HEK293 (cell line): ENCODE measurements around the gene VWDE.

Experiments used
- CTCF ChIA-PET: fragments of 350-600 bp; formaldehyde crosslinking; extraction: SDS; loops from one replicate; lab custom pipeline; 2021; ENCODE audit warnings: antibody characterized with exemption; lab: Yijun Ruan, JAX
- POLR2A ChIA-PET: fragments of 300-600 bp; formaldehyde crosslinking; extraction: SDS; loops from one replicate; lab custom pipeline; 2020; ENCODE audit warnings: antibody characterized with exemption, inconsistent platforms; lab: Yijun Ruan, JAX
- H3K27ac ChIP-seq: fragments of 200-500 bp; sonication (Bioruptor generic); 2 replicates; pipeline ENCODE4 v1.5.1; 2014; ENCODE audit warnings: low read depth, low read length, control low read depth, inconsistent platforms; ENCODE audit errors: extremely low read depth
- H3K36me3 ChIP-seq, 2 experiments: fragments of 200-500 bp in 1 of 2; sonication (Bioruptor generic) in 1 of 2; 1 replicate in 1 of 2; 2 replicates in 1 of 2; pipeline ENCODE4 v1.5.1; 2014 to 2017; ENCODE audit warnings: inconsistent platforms in 2 of 2, low read length in 2 of 2; ENCODE audit not compliant: control insufficient read depth in 2 of 2, insufficient read depth in 1 of 2
- H3K4me1 ChIP-seq: fragments of 200-500 bp; sonication (Bioruptor generic); 2 replicates; pipeline ENCODE4 v1.5.1; 2014; ENCODE audit warnings: mild to moderate bottlenecking, low read length, inconsistent platforms; ENCODE audit not compliant: control insufficient read depth, insufficient read depth
- H3K4me3 ChIP-seq: 2 replicates; pipeline ENCODE4 v1.5.1; 2011; ENCODE audit warnings: low read depth, mild to moderate bottlenecking, control low read depth, low read length, moderate library complexity
- H3K9me3 ChIP-seq: fragments of 200-500 bp; sonication (Bioruptor generic); 2 replicates; pipeline ENCODE4 v1.5.1; 2014; ENCODE audit warnings: low read depth, low read length, inconsistent platforms; ENCODE audit not compliant: control insufficient read depth, insufficient read depth
- BCL11B ChIP-seq: fragments of 450-650 bp; formaldehyde crosslinking; IDR thresholded peaks from 2 replicates; pipeline ENCODE4 v1.5.1; 2016; ENCODE audit warnings: low read depth, missing biosample characterization, missing genetic modification characterization
- FEZF1 ChIP-seq: fragments of 450-650 bp; formaldehyde crosslinking; IDR thresholded peaks from 2 replicates; pipeline ENCODE4 v1.5.1; 2016; ENCODE audit warnings: missing biosample characterization, missing genetic modification characterization
- GFI1B ChIP-seq: fragments of 450-650 bp; formaldehyde crosslinking; IDR thresholded peaks from 2 replicates; pipeline ENCODE4 v1.5.1; 2016; ENCODE audit warnings: missing biosample characterization, missing genetic modification characterization
- GLI2 ChIP-seq: fragments of 450-650 bp; formaldehyde crosslinking; IDR thresholded peaks from 2 replicates; pipeline ENCODE4; 2017; ENCODE audit warnings: missing biosample characterization, missing genetic modification characterization, low read depth, borderline replicate concordance
- GLIS2 ChIP-seq: fragments of 450-650 bp; formaldehyde crosslinking; IDR thresholded peaks from 2 replicates; pipeline ENCODE4 v1.5.1; 2016; ENCODE audit warnings: missing biosample characterization, missing genetic modification characterization
- HOXD13 ChIP-seq: sonication (generic); formaldehyde crosslinking; IDR thresholded peaks from 2 replicates; pipeline ENCODE4 v1.8.0; 2022; ENCODE audit warnings: missing genetic modification reagents, borderline replicate concordance
- OSR2 ChIP-seq: fragments of 450-650 bp; formaldehyde crosslinking; IDR thresholded peaks from 2 replicates; pipeline ENCODE4 v1.5.1; 2016; ENCODE audit warnings: missing biosample characterization, missing genetic modification characterization
- ZBTB17 ChIP-seq: fragments of 450-650 bp; formaldehyde crosslinking; IDR thresholded peaks from 2 replicates; pipeline ENCODE4 v1.5.1; 2016; ENCODE audit warnings: missing biosample characterization, missing genetic modification characterization
- ZEB2 ChIP-seq: fragments of 450-650 bp; formaldehyde crosslinking; IDR thresholded peaks from 2 replicates; pipeline ENCODE4 v1.5.1; 2016; ENCODE audit warnings: missing biosample characterization, missing genetic modification characterization
- ZFP3 ChIP-seq: fragments of 450-650 bp; formaldehyde crosslinking; IDR thresholded peaks from 2 replicates; pipeline ENCODE4 v1.5.1; 2016; ENCODE audit warnings: low read depth, missing biosample characterization, missing genetic modification characterization
- ZFP69B ChIP-seq: fragments of 450-650 bp; formaldehyde crosslinking; IDR thresholded peaks from 2 replicates; pipeline ENCODE4 v1.5.1; 2016; ENCODE audit warnings: missing biosample characterization, missing genetic modification characterization
- ZNF10 ChIP-seq: fragments of 450-650 bp; formaldehyde crosslinking; IDR thresholded peaks from 2 replicates; pipeline ENCODE4 v1.5.1; 2017; ENCODE audit warnings: missing biosample characterization, missing genetic modification characterization
- ZNF114 ChIP-seq: fragments of 450-650 bp; formaldehyde crosslinking; IDR thresholded peaks from 2 replicates; pipeline ENCODE4 v1.5.0; 2017; ENCODE audit warnings: missing biosample characterization, missing genetic modification characterization
- ZNF18 ChIP-seq: fragments of 450-650 bp; formaldehyde crosslinking; IDR thresholded peaks from 2 replicates; pipeline ENCODE4 v1.5.1; 2016; ENCODE audit warnings: missing biosample characterization, missing genetic modification characterization
- ZNF239 ChIP-seq: fragments of 450-650 bp; formaldehyde crosslinking; IDR thresholded peaks from 2 replicates; pipeline ENCODE4 v1.5.1; 2016; ENCODE audit warnings: missing biosample characterization, missing genetic modification characterization
- ZNF302 ChIP-seq: fragments of 450-650 bp; formaldehyde crosslinking; IDR thresholded peaks from 2 replicates; pipeline ENCODE4 v1.5.1; 2016; ENCODE audit warnings: missing biosample characterization, missing genetic modification characterization, low read depth
- ZNF311 ChIP-seq: fragments of 450-650 bp; formaldehyde crosslinking; IDR thresholded peaks from 2 replicates; pipeline ENCODE4 v1.5.1; 2017; ENCODE audit warnings: missing biosample characterization, missing genetic modification characterization, borderline replicate concordance
- ZNF341 ChIP-seq: fragments of 450-650 bp; formaldehyde crosslinking; IDR thresholded peaks from 2 replicates; pipeline ENCODE4; 2016; ENCODE audit warnings: low read depth, missing biosample characterization, missing genetic modification characterization
- ZNF416 ChIP-seq: fragments of 450-650 bp; formaldehyde crosslinking; IDR thresholded peaks from 2 replicates; pipeline ENCODE4 v1.5.1; 2016; ENCODE audit warnings: missing biosample characterization, missing genetic modification characterization
- ZNF513 ChIP-seq: fragments of 450-650 bp; IDR thresholded peaks from 2 replicates; pipeline ENCODE4 v1.5.1; 2018; ENCODE audit warnings: missing biosample characterization, missing genetic modification characterization
- ZNF518A ChIP-seq: fragments of 450-650 bp; formaldehyde crosslinking; conservative IDR thresholded peaks from 2 replicates; pipeline ENCODE4 v1.5.1; 2016; ENCODE audit warnings: low read depth, missing biosample characterization, missing genetic modification characterization
- ZNF560 ChIP-seq: fragments of 450-650 bp; formaldehyde crosslinking; IDR thresholded peaks from 2 replicates; pipeline ENCODE4 v1.5.1; 2017; ENCODE audit warnings: missing biosample characterization, missing genetic modification characterization, borderline replicate concordance
- ZNF623 ChIP-seq: fragments of 450-650 bp; formaldehyde crosslinking; IDR thresholded peaks from 2 replicates; pipeline ENCODE4 v1.5.1; 2016; ENCODE audit warnings: missing biosample characterization, missing genetic modification characterization

VWDE gene

GRCh38 chr7:12360948-12361347 is 42.7 kb downstream of the VWDE start:
- TF ChIP-seq ZNF560 (tag by site-specific recombination) (no peak), GFI1B (tag by site-specific recombination) (no peak), ZNF302 (no peak), GLIS2 (no peak), BCL11B (tag by site-specific recombination) (no peak)
- POLR2A ChIA-PET = no interaction called here
- H3K36me3 ChIP-seq = no peaks in the 10 kb centered on the region

GRCh38 chr7:12358694-12359093 is 45.0 kb downstream of the VWDE start:
- Histone ChIP-seq H3K36me3 (peaks cover 0 to 3% of the 10 kb centered on the region in 2 experiments; a peak in 1 of 3 replicates), H3K27ac (no peak overlapping the region), H3K4me1 (no peaks in the 10 kb centered on the region), H3K4me3 (no peak overlapping the region), H3K9me3 (no peaks in the 10 kb centered on the region)
- POLR2A ChIA-PET = no interaction called here
- TF ChIP-seq OSR2 (tag by site-specific recombination) = no peak
- no peak for TF ChIP-seq BCL11B (tag by site-specific recombination)
- no peak for TF ChIP-seq ZNF114 (tag by site-specific recombination)
- TF ChIP-seq ZNF518A (tag by site-specific recombination) = no peak
- TF ChIP-seq ZEB2 = no peak
- no peak for TF ChIP-seq ZNF341 (tag by site-specific recombination)
- TF ChIP-seq ZNF239 = no peak
- no peak for TF ChIP-seq ZFP3
- TF ChIP-seq ZNF623 (tag by site-specific recombination) = no peak
- TF ChIP-seq HOXD13 (CRISPR knock-in tag) = no peak
- no peak for TF ChIP-seq ZNF513
- TF ChIP-seq ZNF10 (tag by site-specific recombination) = no peak
- TF ChIP-seq FEZF1 (tag by site-specific recombination) = no peak
- no peak for TF ChIP-seq ZNF416 (tag by site-specific recombination)
- no peak for TF ChIP-seq ZBTB17 (tag by site-specific recombination)
- no peak for TF ChIP-seq ZNF311 (tag by site-specific recombination)
- no peak for TF ChIP-seq GLI2 (tag by site-specific recombination)
- TF ChIP-seq ZNF18 (tag by site-specific recombination) = no peak
- no peak for TF ChIP-seq ZFP69B
- TF ChIP-seq ZNF560 (tag by site-specific recombination) = no peak
- CTCF ChIA-PET = no interaction called here

More at GRCh38 chr7:12360948-12361347, 42.7 kb downstream of the VWDE start:
- H3K27ac ChIP-seq = no peak overlapping the region
- no peaks in the 10 kb centered on the region for H3K9me3 ChIP-seq
- CTCF ChIA-PET = no interaction called here
- H3K4me3 ChIP-seq = no peak overlapping the region
- H3K4me1 ChIP-seq = no peaks in the 10 kb centered on the region
